H9 (cell line): Measurements from ENCODE around the gene FLOT2. TPM values are rescaled to one million over a fixed set of nuclear protein-coding genes. Genes with fewer than 3 reads are reported as not detected.

ENCODE experiments used
- DNase-seq: peaks from one replicate; pipeline ENCODE4 v3.0.0-alpha.2; 2017
- H2AFZ ChIP-seq: one replicate; pipeline ENCODE4 v1.6.1; 2013; ENCODE audit warnings: mild to moderate bottlenecking, low read length, control low read depth, moderate library complexity
- H2AK5ac ChIP-seq: 2 replicates; pipeline ENCODE4 v1.6.1; 2013; ENCODE audit warnings: low read length, control low read depth, mixed read lengths; ENCODE audit not compliant: insufficient read length
- H2BK120ac ChIP-seq: one replicate; pipeline ENCODE4 v1.6.1; 2013; ENCODE audit warnings: low read depth, mild to moderate bottlenecking, low read length, control low read depth, inconsistent platforms; ENCODE audit not compliant: poor library complexity, severe bottlenecking
- H2BK12ac ChIP-seq: 2 replicates; pipeline ENCODE4 v1.6.1; 2013; ENCODE audit warnings: low read length, control low read depth, mixed read lengths, low read depth; ENCODE audit not compliant: insufficient read length
- H2BK15ac ChIP-seq: 2 replicates; pipeline ENCODE4 v1.6.1; 2013; ENCODE audit warnings: low read depth, low read length, control low read depth
- H2BK20ac ChIP-seq: one replicate; pipeline ENCODE4 v1.6.1; 2013; ENCODE audit warnings: low read depth, mild to moderate bottlenecking, low read length, control low read depth, inconsistent platforms; ENCODE audit not compliant: poor library complexity, severe bottlenecking
- H2BK5ac ChIP-seq: 2 replicates; pipeline ENCODE4 v1.6.1; 2013; ENCODE audit warnings: low read length, control low read depth, mixed read lengths; ENCODE audit not compliant: insufficient read length
- H3K14ac ChIP-seq: 2 replicates; pipeline ENCODE4 v1.6.1; 2013; ENCODE audit warnings: low read length, control low read depth; ENCODE audit not compliant: insufficient read depth
- H3K18ac ChIP-seq: 2 replicates; pipeline ENCODE4 v1.6.1; 2013; ENCODE audit warnings: low read depth, mild to moderate bottlenecking, mixed read lengths, low read length, control low read depth; ENCODE audit not compliant: insufficient read length
- H3K23ac ChIP-seq: 2 replicates; pipeline ENCODE4 v1.6.1; 2013; ENCODE audit warnings: low read length, control low read depth, mixed read lengths, low read depth; ENCODE audit not compliant: insufficient read length
- H3K23me2 ChIP-seq: 2 replicates; pipeline ENCODE4 v1.6.1; 2013; ENCODE audit warnings: low read depth, mild to moderate bottlenecking, mixed read lengths, low read length, control low read depth; ENCODE audit not compliant: insufficient read length, poor library complexity, severe bottlenecking
- H3K27ac ChIP-seq: 2 replicates; pipeline ENCODE4 v1.5.1; 2013; ENCODE audit warnings: low read length, control low read depth, mixed read lengths, low read depth; ENCODE audit not compliant: insufficient read length
- H3K27me3 ChIP-seq: 2 replicates; pipeline ENCODE4 v1.6.1; 2013; ENCODE audit warnings: low read length, control low read depth, inconsistent platforms; ENCODE audit not compliant: insufficient read depth
- H3K4ac ChIP-seq: 2 replicates; pipeline ENCODE4 v1.6.1; 2013; ENCODE audit warnings: low read depth, mild to moderate bottlenecking, control low read depth, inconsistent platforms, low read length, moderate library complexity
- H3K4me1 ChIP-seq: 2 replicates; pipeline ENCODE4 v1.6.1; 2013; ENCODE audit warnings: low read length, control low read depth, inconsistent platforms; ENCODE audit not compliant: insufficient read depth
- H3K4me2 ChIP-seq: 2 replicates; pipeline ENCODE4 v1.6.1; 2013; ENCODE audit warnings: low read length, control low read depth, mixed read lengths; ENCODE audit not compliant: insufficient read length, insufficient read depth
- H3K56ac ChIP-seq: 2 replicates; pipeline ENCODE4 v1.6.1; 2013; ENCODE audit warnings: low read depth, mild to moderate bottlenecking, mixed read lengths, low read length, control low read depth; ENCODE audit not compliant: insufficient read length
- H3K79me1 ChIP-seq: 2 replicates; pipeline ENCODE4 v1.6.1; 2013; ENCODE audit warnings: low read depth, mild to moderate bottlenecking, moderate library complexity, low read length, control low read depth, inconsistent platforms; ENCODE audit not compliant: insufficient read depth, poor library complexity, severe bottlenecking
- H3K79me2 ChIP-seq: 2 replicates; pipeline ENCODE4 v1.6.1; 2013; ENCODE audit warnings: low read length, control low read depth, inconsistent platforms; ENCODE audit not compliant: insufficient read depth
- H3K9ac ChIP-seq: 2 replicates; pipeline ENCODE4 v1.6.1; 2013; ENCODE audit warnings: low read length, control low read depth, mixed read lengths; ENCODE audit not compliant: insufficient read length; ENCODE audit errors: extremely low read depth
- H3K9me3 ChIP-seq: one replicate; pipeline ENCODE4 v1.6.1; 2013; ENCODE audit warnings: low read depth, low read length, inconsistent platforms; ENCODE audit not compliant: control insufficient read depth
- H3T11ph ChIP-seq: one replicate; pipeline ENCODE4 v1.6.1; 2013; ENCODE audit warnings: mild to moderate bottlenecking, low read length, control low read depth, inconsistent platforms
- H4K20me1 ChIP-seq: one replicate; pipeline ENCODE4 v1.6.1; 2013; ENCODE audit not compliant: control insufficient read depth, insufficient read length, insufficient read depth
- H4K5ac ChIP-seq: 2 replicates; pipeline ENCODE4 v1.6.1; 2013; ENCODE audit warnings: low read depth, mild to moderate bottlenecking, mixed read lengths, low read length, control low read depth; ENCODE audit not compliant: insufficient read length
- H4K8ac ChIP-seq: replicated peaks from 2 replicates; pipeline ENCODE4 v1.6.1; 2013; ENCODE audit warnings: low read length, control low read depth, mixed read lengths, low read depth; ENCODE audit not compliant: insufficient read length
- H4K91ac ChIP-seq: 2 replicates; pipeline ENCODE4 v1.6.1; 2013; ENCODE audit warnings: low read depth, mild to moderate bottlenecking, moderate library complexity, mixed read lengths, low read length, control low read depth; ENCODE audit not compliant: insufficient read length
- H3K27ac Mint-ChIP-seq, 3 experiments: 2 replicates in 2 of 3; 3 replicates in 1 of 3; pipeline ENCODE4 v1.8.0; 2020 to 2021; ENCODE audit warnings: mixed read lengths in 3 of 3, mild to moderate bottlenecking in 1 of 3, moderate library complexity in 1 of 3
- H3K27me3 Mint-ChIP-seq: 2 replicates; pipeline ENCODE4 v1.8.0; 2021; ENCODE audit warnings: low read depth, mild to moderate bottlenecking, moderate library complexity, mixed read lengths
- H3K36me3 Mint-ChIP-seq, 3 experiments: 2 replicates in 2 of 3; 3 replicates in 1 of 3; pipeline ENCODE4 v1.8.0; 2020 to 2021; ENCODE audit warnings: low read depth in 3 of 3, mixed read lengths in 3 of 3; ENCODE audit not compliant: insufficient read depth in 1 of 3
- H3K4me1 Mint-ChIP-seq, 2 experiments: 2 replicates each; pipeline ENCODE4 v1.8.0; 2020; ENCODE audit warnings: mixed read lengths in 2 of 2
- H3K4me3 Mint-ChIP-seq, 2 experiments: 2 replicates in 1 of 2; 3 replicates in 1 of 2; pipeline ENCODE4 v1.8.0; 2020 to 2021; ENCODE audit warnings: mild to moderate bottlenecking in 2 of 2, mixed read lengths in 2 of 2, moderate library complexity in 1 of 2
- H3K9me3 Mint-ChIP-seq, 2 experiments: 2 replicates in 1 of 2; 3 replicates in 1 of 2; pipeline ENCODE4 v1.8.0; 2020; ENCODE audit warnings: mild to moderate bottlenecking in 2 of 2, mixed read lengths in 2 of 2, moderate library complexity in 1 of 2
- CTCF ChIP-seq: fragments of 200-600 bp; sonication (generic); conservative IDR thresholded peaks from 3 replicates; pipeline ENCODE4 v1.8.0; 2021; ENCODE audit warnings: antibody characterized with exemption, mild to moderate bottlenecking
- WGBS: extraction: QIAGEN DNeasy Blood & Tissue Kit; methylation state at CpG from one replicate; pipeline ENCODE4 v1.1.7; 2013; ENCODE audit warnings: missing lambda C conversion rate, low lambda C conversion rate, mixed read lengths; ENCODE audit not compliant: insufficient read length; ENCODE audit errors: extremely low coverage; 5-methylcytosine and 5-hydroxymethylcytosine counted together
- total RNA-seq: library from RNA; stranded (reverse); gene quantifications from 2 replicates; pipeline ENCODE4 v1.2.1, GENCODE V29; 2021

FLOT2 gene
- total RNA-seq, 1 experiment from 2014 or later = 173 TPM

GRCh38 chr17:28888832-28889231 is 8.7 kb downstream of the FLOT2 start:
- Histone ChIP-seq H3K27ac (no peak overlapping the region), H4K8ac (no peak overlapping the region), H3K4me2 (no peak overlapping the region), H2BK5ac (no peak overlapping the region), H3K79me1 (no peaks in the 10 kb centered on the region), H3K18ac (no peak overlapping the region), H3K79me2 (no peaks in the 10 kb centered on the region), H3K23ac (no peak overlapping the region), H3T11ph (no peak overlapping the region), H2BK20ac (no peak overlapping the region), H2AK5ac (no peak overlapping the region), H3K4me1 (no peaks in the 10 kb centered on the region), H3K27me3 (no peaks in the 10 kb centered on the region), H3K9me3 (no peaks in the 10 kb centered on the region), H4K5ac (no peak overlapping the region), H4K20me1 (peaks cover 4% of the 10 kb centered on the region), H3K23me2 (no peaks in the 10 kb centered on the region), H3K56ac (no peak overlapping the region), H2AFZ (no peak overlapping the region), H3K4ac (no peak overlapping the region), H3K9ac (no peak overlapping the region), H3K14ac (no peak overlapping the region), H2BK15ac (no peak overlapping the region), H4K91ac (no peak overlapping the region), H2BK120ac (no peak overlapping the region), H2BK12ac (no peak overlapping the region)
- H3K36me3 Mint-ChIP-seq = peaks cover 20 to 38% (median 27%) of the 10 kb centered on the region in 3 experiments
- H3K9me3 Mint-ChIP-seq = no peaks in the 10 kb centered on the region
- peaks cover 2% of the 10 kb centered on the region; the same call in 1 of the 2 replicates for H3K27me3 Mint-ChIP-seq
- H3K4me1 Mint-ChIP-seq = peaks cover 5 to 7% of the 10 kb centered on the region in 2 experiments
- no peak for TF ChIP-seq CTCF
- H3K4me3 Mint-ChIP-seq = no peak overlapping the region; a peak in 1 of 5 replicates
- H3K27ac Mint-ChIP-seq = no peak overlapping the region; a peak in 1 of 7 replicates
- no CpG with 5 or more reads among the region's 7 CpGs for WGBS
- DNase-seq = no peak
